ENCODE data around the gene VOPP1. TPM values are rescaled to one million over a fixed set of nuclear protein-coding genes. Genes with fewer than 3 reads are reported as not detected.

Gene VOPP1
- total and polyA plus RNA-seq, 10 of the 15 experiments (the other 5 are each of a cell fraction or from before 2014, with no cell fraction given) = 32.8 to 206 (median 129) TPM

DNA sequence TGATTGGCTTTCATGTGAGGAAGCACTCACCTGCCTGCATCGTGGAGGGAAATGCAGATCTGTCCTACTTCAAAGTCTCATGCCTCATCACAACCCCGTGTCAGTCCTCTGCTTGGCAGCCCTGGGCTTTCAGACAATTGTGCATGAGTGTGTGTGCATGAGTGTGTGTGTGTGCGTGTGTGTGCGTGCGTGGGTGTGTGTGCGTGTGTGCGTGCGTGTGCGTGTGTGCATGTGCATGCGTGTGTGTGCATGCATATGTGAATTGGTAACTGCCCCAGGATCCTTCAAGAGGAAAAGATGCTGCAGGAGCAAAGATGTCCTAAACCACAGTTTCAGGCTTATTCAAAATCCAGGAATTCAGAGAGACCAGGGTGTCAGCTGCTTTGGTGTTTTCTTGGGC lies 135.8 kb downstream of the VOPP1 start:
- DNase-seq (ENCODE audit: low read depth, low spot score) (no peak), FAIRE-seq (no peak), ATAC-seq (no peak)
- H3K27ac ChIP-seq (ENCODE audit: control insufficient read depth, insufficient read depth) = no peak overlapping the region
- CTCF ChIA-PET = interaction anchor here (1.2 to 1.7 kb wide), 3 partner anchors 23 to 527 kb away, joined by 4 to 5 read pairs (median 4); partner anchors contain the start of gene NIPSNAP2
- H3K27me3 ChIP-seq (replicated peaks in 1 of 2; ENCODE audit: control insufficient read depth in 2 of 2, insufficient read depth in 2 of 2, low read length in 1 of 2) = no peaks in the 10 kb centered on the region
- POLR2A ChIA-PET = no interaction called here
- no TSS peak for BruUV-seq (replicated peaks)
- H3K9me3 ChIP-seq (replicated peaks; ENCODE audit: control insufficient read depth, insufficient read depth, low read length) = no peaks in the 10 kb centered on the region
- H3K36me3 ChIP-seq (ENCODE audit: control insufficient read depth in 2 of 2, insufficient read depth in 2 of 2, low read length in 1 of 2) = peaks cover under 1 to 4% of the 10 kb centered on the region in 2 experiments; a peak in 2 of 4 replicates
- RAD21 ChIA-PET (ENCODE audit: unreplicated experiment) = no interaction called here
- WGBS (ENCODE audit: insufficient coverage, insufficient replicate concordance, low lambda C conversion rate, missing lambda C conversion rate) = 82% methylated on average over 10 of the region's 10 CpGs
- H3K4me1 ChIP-seq (ENCODE audit: control insufficient read depth, insufficient read depth, low read length) = no peaks in the 10 kb centered on the region
- H2AFZ ChIP-seq (ENCODE audit: control insufficient read depth, low read depth, low read length) = no peak overlapping the region
- no peak overlapping the region for H3K4me3 ChIP-seq
- H3K9ac ChIP-seq (ENCODE audit: control insufficient read depth, insufficient read depth, low read length) = no peak overlapping the region
- H3K4me2 ChIP-seq (ENCODE audit: control insufficient read depth, insufficient read depth) = no peak overlapping the region
- H3K79me2 ChIP-seq (ENCODE audit: control insufficient read depth, insufficient read depth, low read length) = no peaks in the 10 kb centered on the region
- no peaks in the 10 kb centered on the region for H4K20me1 ChIP-seq (ENCODE audit: control insufficient read depth, insufficient read depth)
- TF ChIP-seq MTA3 (IDR thresholded peaks at IDR 0.05; ENCODE audit: borderline replicate concordance, low read length) (no peak), PBX3 (IDR thresholded peaks at IDR 0.05; ENCODE audit: insufficient replicate concordance, low read depth, low read length) (peak; percentile 69), BCL3 (IDR thresholded peaks at IDR 0.05; ENCODE audit: borderline replicate concordance, insufficient read depth, low read depth, low read length, poor library complexity, severe bottlenecking) (peak; percentile 99), TCF3 (IDR thresholded peaks at IDR 0.05; ENCODE audit: borderline replicate concordance, insufficient read depth, low read depth, low read length) (peak; percentile 81)
- TF ChIP-seq, protein P1, sequence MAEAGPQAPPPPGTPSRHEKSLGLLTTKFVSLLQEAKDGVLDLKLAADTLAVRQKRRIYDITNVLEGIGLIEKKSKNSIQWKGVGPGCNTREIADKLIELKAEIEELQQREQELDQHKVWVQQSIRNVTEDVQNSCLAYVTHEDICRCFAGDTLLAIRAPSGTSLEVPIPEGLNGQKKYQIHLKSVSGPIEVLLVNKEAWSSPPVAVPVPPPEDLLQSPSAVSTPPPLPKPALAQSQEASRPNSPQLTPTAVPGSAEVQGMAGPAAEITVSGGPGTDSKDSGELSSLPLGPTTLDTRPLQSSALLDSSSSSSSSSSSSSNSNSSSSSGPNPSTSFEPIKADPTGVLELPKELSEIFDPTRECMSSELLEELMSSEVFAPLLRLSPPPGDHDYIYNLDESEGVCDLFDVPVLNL (IDR thresholded peaks at IDR 0.05; ENCODE audit: low read depth, low read length) = no peak
- intact Hi-C loops (cut with micrococcal nuclease; ENCODE audit: unreplicated experiment) (no loop called here), in situ Hi-C loops (cut with MboI) (loop anchor here (5.0 kb wide), 1 partner anchor 156 kb away; no protein-coding TSS in a partner anchor)
- SMC1A ChIA-PET (ENCODE audit: uncharacterized antibody, unreplicated experiment) = interaction anchor here (1.0 kb wide), 1 partner anchor 161 kb away, joined by 3 read pairs; no protein-coding TSS in a partner anchor
